Measurements from ENCODE around the gene MYO1D. TPM values are rescaled to one million over a fixed set of nuclear protein-coding genes. Genes with fewer than 3 reads are reported as not detected.

The MYO1D gene
- total and polyA plus RNA-seq, 8 donors = 16.7 to 43.0 (median 29.4) TPM

- DNase-seq (no peak), FAIRE-seq (no peak), ATAC-seq (no peak)
- Histone ChIP-seq H3K9me3 (no peaks in the 10 kb centered on the region), H3K4me1 (no peaks in the 10 kb centered on the region), H3K36me3 (no peaks in the 10 kb centered on the region), H3K27ac (no peak overlapping the region), H3K27me3 (no peaks in the 10 kb centered on the region), H3K4me3 (no peak overlapping the region)
- 92 to 97% methylated on average over 3 of the region's 3 CpGs for WGBS, 2 donors
- intact Hi-C loops (cut with DNase I) = no loop called here
- no peak for TF ChIP-seq CTCF (IDR thresholded peaks at IDR 0.05)
Observed at GRCh38 chr17:32502013-32502412, 374.9 kb downstream of the MYO1D start.

- 82 to 83% methylated on average over 9 of the region's 9 CpGs for WGBS, 2 donors
- Histone ChIP-seq H3K27ac (no peak overlapping the region), H3K9me3 (no peaks in the 10 kb centered on the region), H3K4me3 (no peak overlapping the region), H3K27me3 (no peaks in the 10 kb centered on the region), H3K36me3 (no peaks in the 10 kb centered on the region), H3K4me1 (no peaks in the 10 kb centered on the region)
- no peak for FAIRE-seq
- TF ChIP-seq CTCF (IDR thresholded peaks at IDR 0.05) = no peak
- ATAC-seq = no peak
- intact Hi-C loops (cut with DNase I) = no loop called here
- no peak for DNase-seq
Observed at GRCh38 chr17:32498391-32498790, 378.5 kb downstream of the MYO1D start.

GRCh38 chr17:32497431-32498205, 379.3 kb downstream of the MYO1D start:
- Histone ChIP-seq H3K4me3 (no peak overlapping the region), H3K36me3 (no peaks in the 10 kb centered on the region), H3K27me3 (no peaks in the 10 kb centered on the region), H3K9me3 (no peaks in the 10 kb centered on the region), H3K4me1 (no peaks in the 10 kb centered on the region), H3K27ac (no peak overlapping the region)
- TF ChIP-seq CTCF (IDR thresholded peaks at IDR 0.05) = no peak
- FAIRE-seq (no peak), ATAC-seq (no peak), DNase-seq (no peak)
- 83 to 85% methylated on average over 18 of the region's 18 CpGs for WGBS, 2 donors
- intact Hi-C loops (cut with DNase I) = no loop called here

GRCh38 chr17:32496395-32497073, 380.4 kb downstream of the MYO1D start:
- DNase-seq (no peak), ATAC-seq (peak in 1 of 4 donors; percentile 7), FAIRE-seq (no peak)
- no peak overlapping the region for H3K27ac ChIP-seq
- no peak for TF ChIP-seq CTCF (IDR thresholded peaks at IDR 0.05)
- intact Hi-C loops (cut with DNase I) = no loop called here
- H3K9me3 ChIP-seq = no peaks in the 10 kb centered on the region
- 83 to 91% methylated on average over 16 of the region's 16 CpGs for WGBS, 2 donors
- H3K4me1 ChIP-seq = no peaks in the 10 kb centered on the region
- H3K27me3 ChIP-seq = no peaks in the 10 kb centered on the region
- no peak overlapping the region for H3K4me3 ChIP-seq
- H3K36me3 ChIP-seq = no peaks in the 10 kb centered on the region

Data from pancreas (tissue), 10 donors.